GM06990 (cell line): Measurements from ENCODE around the gene SEMA3A.

ENCODE experiments used
- DNase-seq: peaks from one replicate; pipeline ENCODE4 v3.0.0-alpha.2; 2011; ENCODE audit not compliant: insufficient read length; ENCODE audit errors: extremely low read depth
- H3K27me3 ChIP-seq: replicated peaks from 2 replicates; pipeline ENCODE4 v1.6.0; 2011; ENCODE audit warnings: low read length; ENCODE audit not compliant: control insufficient read depth, insufficient read depth
- H3K36me3 ChIP-seq: 2 replicates; pipeline ENCODE4 v1.5.1; 2011; ENCODE audit warnings: low read length; ENCODE audit not compliant: control insufficient read depth, insufficient read depth
- H3K4me3 ChIP-seq: replicated peaks from 2 replicates; pipeline ENCODE4 v1.5.1; 2011; ENCODE audit warnings: low read depth, mild to moderate bottlenecking, control low read depth, low read length
- CTCF ChIP-seq: IDR thresholded peaks from 2 replicates; pipeline ENCODE4 v1.5.1; 2011; ENCODE audit warnings: low read length, control low read depth, mild to moderate bottlenecking, inconsistent platforms; ENCODE audit not compliant: insufficient read depth, poor library complexity, severe bottlenecking

Gene SEMA3A

GRCh38 chr7:84106291-84106690, 88.3 kb downstream of the SEMA3A start:
- H3K27me3 ChIP-seq, result no peaks in the 10 kb centered on the region
- H3K4me3 ChIP-seq, result no peak overlapping the region
- no peak for TF ChIP-seq CTCF
- H3K36me3 ChIP-seq, result no peaks in the 10 kb centered on the region
- DNase-seq, result no peak

- H3K36me3 ChIP-seq, result no peaks in the 10 kb centered on the region
- no peak for TF ChIP-seq CTCF
- H3K27me3 ChIP-seq, result no peaks in the 10 kb centered on the region
- DNase-seq, result no peak
- H3K4me3 ChIP-seq, result no peak overlapping the region
These were observed 89.0 kb downstream of the SEMA3A start for GRCh38 chr7:84105586-84105985.

- no peak for TF ChIP-seq CTCF
- H3K27me3 ChIP-seq, result no peaks in the 10 kb centered on the region
- DNase-seq, result no peak
- H3K4me3 ChIP-seq, result no peak overlapping the region
- H3K36me3 ChIP-seq, result no peaks in the 10 kb centered on the region
These were observed 89.8 kb downstream of the SEMA3A start for GRCh38 chr7:84104826-84105225.

- TF ChIP-seq CTCF, result no peak
- Histone ChIP-seq H3K27me3 (no peaks in the 10 kb centered on the region), H3K36me3 (no peaks in the 10 kb centered on the region), H3K4me3 (no peak overlapping the region)
- no peak for DNase-seq
These were observed 92.4 kb downstream of the SEMA3A start for GRCh38 chr7:84102213-84102612.

GRCh38 chr7:84100866-84101265, 93.7 kb downstream of the SEMA3A start:
- TF ChIP-seq CTCF, result no peak
- H3K4me3 ChIP-seq, result no peak overlapping the region
- no peak for DNase-seq
- no peaks in the 10 kb centered on the region for H3K36me3 ChIP-seq
- no peaks in the 10 kb centered on the region for H3K27me3 ChIP-seq

GRCh38 chr7:84095971-84096370, 98.6 kb downstream of the SEMA3A start:
- DNase-seq, result no peak
- TF ChIP-seq CTCF, result no peak
- no peaks in the 10 kb centered on the region for H3K27me3 ChIP-seq
- H3K36me3 ChIP-seq, result no peaks in the 10 kb centered on the region
- no peak overlapping the region for H3K4me3 ChIP-seq
